Right atrium auricular region (tissue), 2 donors: Measurements from ENCODE around the gene HLA-B. TPM values are rescaled to one million over a fixed set of nuclear protein-coding genes. Genes with fewer than 3 reads are reported as not detected.

Experiments used
- DNase-seq: peaks from one replicate; pipeline ENCODE4 v3.0.0-alpha.2; 2019; ENCODE audit warnings: low spot score
- H3K27ac ChIP-seq, 2 donors: fragments of 200-600 bp; sonication (generic); 1 replicate in 1 of 2; 2 replicates in 1 of 2; pipeline ENCODE4 v1.5.1; 2016 to 2019
- H3K27me3 ChIP-seq, 2 donors: fragments of 200-600 bp; sonication (generic); one replicate each; pipeline versions ENCODE4 v1.5.1 to v1.6.0; 2017 to 2019
- H3K36me3 ChIP-seq: fragments of 200-600 bp; sonication (generic); one replicate; pipeline ENCODE4 v1.5.1; 2016
- H3K4me1 ChIP-seq, 2 donors: fragments of 200-600 bp; sonication (generic); one replicate each; pipeline versions ENCODE4 v1.5.1 to v1.6.0; 2017 to 2019
- H3K4me3 ChIP-seq, 2 donors: fragments of 200-600 bp; sonication (generic); 1 replicate in 1 of 2; 2 replicates in 1 of 2; pipeline ENCODE4 v1.5.1; 2017 to 2019; ENCODE audit warnings: mild to moderate bottlenecking in 1 of 2, moderate library complexity in 1 of 2
- H3K9me3 ChIP-seq, 2 donors: fragments of 200-600 bp; sonication (generic); one replicate each; pipeline ENCODE4 v1.5.1; 2019
- CTCF ChIP-seq, 2 donors: fragments of 200-600 bp; sonication (generic); IDR thresholded peaks; one replicate each; pipeline ENCODE4 v1.5.1; 2019; ENCODE audit warnings: antibody characterized with exemption in 2 of 2
- total RNA-seq, 2 donors: library from RNA; depleted of rRNA; stranded (reverse); fragments of >200 nt; gene quantifications; one replicate each; pipeline ENCODE4 v1.1.0, GENCODE V29; 2016

Gene HLA-B
- total RNA-seq, 2 donors from 2014 or later = 297 to 584 TPM

DNA sequence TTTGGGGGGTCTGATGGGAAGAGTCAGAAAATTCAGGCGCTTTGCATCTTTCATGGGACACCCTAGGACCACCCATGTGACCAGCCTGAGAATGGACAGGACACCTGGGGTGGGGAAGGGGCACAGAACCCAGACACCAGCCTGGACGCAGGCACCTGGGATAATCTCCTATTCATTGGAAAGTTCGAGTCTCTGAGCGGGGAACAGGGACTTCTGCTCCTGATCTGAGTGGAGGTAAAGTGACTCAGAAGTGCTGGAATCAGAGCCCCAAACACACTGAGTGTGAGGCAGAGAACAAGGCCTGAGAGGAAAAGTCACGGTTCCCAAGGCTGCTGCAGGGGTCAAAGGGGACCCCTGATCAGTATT lies 1.4 kb downstream of the HLA-B start:
- Histone ChIP-seq H3K9me3 (no peaks in the 10 kb centered on the region), H3K4me3 (peak overlapping the region; percentile 59 to 66), H3K27me3 (no peaks in the 10 kb centered on the region), H3K4me1 (peaks cover 0 to 17% of the 10 kb centered on the region in 2 donors), H3K36me3 (peaks cover 7% of the 10 kb centered on the region), H3K27ac (peak overlapping the region in 1 of 2 donors; percentile 68)
- no peak for DNase-seq
- TF ChIP-seq CTCF (IDR thresholded peaks at IDR 0.05) = no peak

- H3K27me3 ChIP-seq = no peaks in the 10 kb centered on the region
- H3K36me3 ChIP-seq = peaks cover 7% of the 10 kb centered on the region
- H3K9me3 ChIP-seq = no peaks in the 10 kb centered on the region
- peak overlapping the region; percentile 59 to 66 for H3K4me3 ChIP-seq
- no peak for TF ChIP-seq CTCF (IDR thresholded peaks at IDR 0.05)
- H3K4me1 ChIP-seq = peaks cover 0 to 17% of the 10 kb centered on the region in 2 donors
- H3K27ac ChIP-seq = peak overlapping the region in 1 of 2 donors; percentile 68
- DNase-seq = no peak
These were observed 2.0 kb downstream of the HLA-B start for GRCh38 chr6:31354864-31355582.

- no peaks in the 10 kb centered on the region for H3K27me3 ChIP-seq
- peaks cover 7% of the 10 kb centered on the region for H3K36me3 ChIP-seq
- peaks cover 0 to 17% of the 10 kb centered on the region in 2 donors for H3K4me1 ChIP-seq
- H3K27ac ChIP-seq = no peak overlapping the region
- H3K4me3 ChIP-seq = peak overlapping the region in 1 of 2 donors; percentile 4
- no peak for DNase-seq
- no peak for TF ChIP-seq CTCF (IDR thresholded peaks at IDR 0.05)
- no peaks in the 10 kb centered on the region for H3K9me3 ChIP-seq
These were observed 2.7 kb downstream of the HLA-B start for GRCh38 chr6:31354158-31354863.

GRCh38 chr6:31353384-31353945 lies 3.5 kb downstream of the HLA-B start:
- H3K27me3 ChIP-seq = no peaks in the 10 kb centered on the region
- H3K27ac ChIP-seq = no peak overlapping the region
- no peak for DNase-seq
- H3K9me3 ChIP-seq = no peaks in the 10 kb centered on the region
- no peak overlapping the region for H3K4me3 ChIP-seq
- H3K4me1 ChIP-seq = peaks cover 0 to 17% of the 10 kb centered on the region in 2 donors
- no peak for TF ChIP-seq CTCF (IDR thresholded peaks at IDR 0.05)
- H3K36me3 ChIP-seq = peaks cover 7% of the 10 kb centered on the region

GRCh38 chr6:31352683-31353383 lies 4.1 kb downstream of the HLA-B start:
- H3K9me3 ChIP-seq = no peaks in the 10 kb centered on the region
- TF ChIP-seq CTCF (IDR thresholded peaks at IDR 0.05) = no peak
- no peaks in the 10 kb centered on the region for H3K27me3 ChIP-seq
- H3K4me1 ChIP-seq = peaks cover 0 to 17% of the 10 kb centered on the region in 2 donors
- no peak overlapping the region for H3K27ac ChIP-seq
- peaks cover 7% of the 10 kb centered on the region for H3K36me3 ChIP-seq
- no peak overlapping the region for H3K4me3 ChIP-seq
- DNase-seq = no peak
